Neural cell (in vitro differentiated cells): Measurements from ENCODE around the gene THAP2. TPM values are rescaled to one million over a fixed set of nuclear protein-coding genes. Genes with fewer than 3 reads are reported as not detected.

Experiments
- H2AFZ ChIP-seq: fragments of 200-600, 300-800 bp; sonication (generic), shearing (Covaris generic); 2 replicates; pipeline ENCODE4 v1.6.0; 2014; ENCODE audit warnings: low read depth, mild to moderate bottlenecking, antibody characterized with exemption, low read length, moderate library complexity
- H3F3A ChIP-seq: fragments of 200-600 bp; shearing (Covaris generic); 2 replicates; pipeline ENCODE4 v1.6.1; 2016; ENCODE audit warnings: mild to moderate bottlenecking, moderate library complexity, mixed read lengths, antibody characterized with exemption, low read length; ENCODE audit not compliant: insufficient read depth, poor library complexity, severe bottlenecking
- H3K27ac ChIP-seq: fragments of 200-600, 300-800 bp; sonication (generic), shearing (Covaris generic); 2 replicates; pipeline ENCODE4 v1.5.1; 2014; ENCODE audit warnings: mild to moderate bottlenecking, low read length, moderate library complexity
- H3K27me3 ChIP-seq: fragments of 300-800, 200-600 bp; sonication (generic), shearing (Covaris generic); 2 replicates; pipeline ENCODE4 v1.6.0; 2014; ENCODE audit warnings: mild to moderate bottlenecking, low read depth, low read length, moderate library complexity; ENCODE audit not compliant: insufficient read depth
- H3K36me3 ChIP-seq: fragments of 300-800, 200-600 bp; sonication (generic), shearing (Covaris generic); 2 replicates; pipeline ENCODE4 v1.5.1; 2014; ENCODE audit warnings: mild to moderate bottlenecking, antibody characterized with exemption, low read length, moderate library complexity; ENCODE audit not compliant: insufficient read depth
- H3K4me2 ChIP-seq: fragments of 300-800, 200-600 bp; sonication (generic), shearing (Covaris generic); 2 replicates; pipeline ENCODE4 v1.6.0; 2014; ENCODE audit warnings: mild to moderate bottlenecking, low read length
- H3K4me3 ChIP-seq: fragments of 300-800, 200-600 bp; sonication (generic), shearing (Covaris generic); 2 replicates; pipeline ENCODE4 v1.5.1; 2014; ENCODE audit warnings: mild to moderate bottlenecking, low read length, moderate library complexity
- H3K79me2 ChIP-seq: fragments of 200-600 bp; shearing (Covaris generic); replicated peaks from 2 replicates; pipeline ENCODE4 v1.6.0; 2014; ENCODE audit warnings: mild to moderate bottlenecking, low read length, moderate library complexity; ENCODE audit not compliant: insufficient read depth
- H3K9ac ChIP-seq: fragments of 300-800, 200-600 bp; sonication (generic), shearing (Covaris generic); 2 replicates; pipeline ENCODE4 v1.6.1; 2016; ENCODE audit warnings: mild to moderate bottlenecking, low read length, mixed read lengths
- H3K9me2 ChIP-seq: fragments of 200-600 bp; shearing (Covaris generic); 2 replicates; pipeline ENCODE4 v1.6.1; 2016; ENCODE audit warnings: mild to moderate bottlenecking, low read length, mixed read lengths; ENCODE audit not compliant: insufficient read depth
- H3K9me3 ChIP-seq: fragments of 200-600, 300-800 bp; sonication (generic), shearing (Covaris generic); 2 replicates; pipeline ENCODE4 v1.6.1; 2016; ENCODE audit warnings: mild to moderate bottlenecking, mixed run types, low read length, moderate library complexity, mixed read lengths
- H4K20me1 ChIP-seq: fragments of 200-600 bp; shearing (Covaris generic); 2 replicates; pipeline ENCODE4 v1.6.1; 2016; ENCODE audit warnings: mild to moderate bottlenecking, mixed run types; ENCODE audit not compliant: insufficient read depth
- CTCF ChIP-seq: fragments of 450-650 bp; IDR thresholded peaks from 2 replicates; pipeline ENCODE4 v1.5.1; 2014; ENCODE audit warnings: antibody characterized with exemption, mild to moderate bottlenecking, moderate library complexity; ENCODE audit not compliant: poor library complexity, severe bottlenecking
- EP300 ChIP-seq: fragments of 450-650 bp; conservative IDR thresholded peaks from 2 replicates; pipeline ENCODE4 v1.6.1; 2014; ENCODE audit warnings: antibody characterized with exemption, mild to moderate bottlenecking, moderate library complexity; ENCODE audit not compliant: poor library complexity, severe bottlenecking
- EZH2 ChIP-seq: fragments of 200-600, 300-800 bp; shearing (Covaris generic), sonication (generic); IDR thresholded peaks from 2 replicates; pipeline ENCODE4 v1.6.1; 2014; ENCODE audit warnings: antibody characterized with exemption, low read length, borderline replicate concordance, mild to moderate bottlenecking; ENCODE audit not compliant: insufficient read depth, poor library complexity, severe bottlenecking
- MXI1 ChIP-seq: fragments of 450-650 bp; conservative IDR thresholded peaks from 2 replicates; pipeline ENCODE4 v1.6.1; 2014; ENCODE audit warnings: antibody characterized with exemption, mild to moderate bottlenecking; ENCODE audit not compliant: poor library complexity, severe bottlenecking
- POLR2AphosphoS5 ChIP-seq: IDR thresholded peaks from 2 replicates; pipeline ENCODE4 v1.6.1; 2012
- RAD21 ChIP-seq: fragments of 450-650 bp; conservative IDR thresholded peaks from 2 replicates; pipeline ENCODE4 v1.6.1; 2014; ENCODE audit warnings: antibody characterized with exemption, mild to moderate bottlenecking, moderate library complexity
- REST ChIP-seq: IDR thresholded peaks from 2 replicates; pipeline ENCODE4 v1.6.1; 2012; ENCODE audit warnings: borderline replicate concordance
- SMC3 ChIP-seq: fragments of 450-650 bp; conservative IDR thresholded peaks from 2 replicates; pipeline ENCODE4 v1.6.1; 2014; ENCODE audit warnings: antibody characterized with exemption, mild to moderate bottlenecking, moderate library complexity; ENCODE audit not compliant: poor library complexity
- TAF1 ChIP-seq: IDR thresholded peaks from 2 replicates; pipeline ENCODE4 v1.6.1; 2012; ENCODE audit warnings: low read depth
- polyA plus RNA-seq: library from polyadenylated mRNA; depleted of rRNA; stranded (reverse); fragments of >200 nt; gene quantifications from 2 replicates; pipeline ENCODE4 v1.2.3, GENCODE V29; 2014

Gene THAP2
- polyA plus RNA-seq, 1 donor from 2014 or later, result 15.5 TPM

GRCh38 chr12:71640316-71640715, 23.8 kb upstream of the THAP2 start:
- Histone ChIP-seq H3K27me3 (no peaks in the 10 kb centered on the region), H3F3A (no peaks in the 10 kb centered on the region), H3K4me2 (no peak overlapping the region), H4K20me1 (peaks cover 3% of the 10 kb centered on the region), H3K36me3 (peaks cover 15% of the 10 kb centered on the region), H3K4me3 (no peak overlapping the region), H3K9me3 (no peaks in the 10 kb centered on the region), H3K79me2 (no peaks in the 10 kb centered on the region), H3K9ac (no peak overlapping the region), H3K9me2 (no peaks in the 10 kb centered on the region), H2AFZ (no peak overlapping the region), H3K27ac (no peak overlapping the region)
- TF ChIP-seq EP300 (no peak), POLR2AphosphoS5 (no peak), RAD21 (no peak), EZH2 (no peak), TAF1 (no peak), CTCF (no peak), SMC3 (no peak), REST (no peak), MXI1 (no peak)

- Histone ChIP-seq H3K4me3 (no peak overlapping the region), H3K27ac (no peak overlapping the region), H3K9me2 (no peaks in the 10 kb centered on the region), H3K4me2 (no peak overlapping the region), H3F3A (no peaks in the 10 kb centered on the region), H3K9ac (no peak overlapping the region), H2AFZ (no peak overlapping the region), H3K9me3 (no peaks in the 10 kb centered on the region), H3K79me2 (no peaks in the 10 kb centered on the region), H4K20me1 (peaks cover 3% of the 10 kb centered on the region), H3K27me3 (no peaks in the 10 kb centered on the region), H3K36me3 (peaks cover 10% of the 10 kb centered on the region)
- TF ChIP-seq REST (no peak), SMC3 (no peak), POLR2AphosphoS5 (no peak), MXI1 (no peak), TAF1 (no peak), EZH2 (no peak), RAD21 (no peak), CTCF (no peak), EP300 (no peak)
These were observed 22.7 kb upstream of the THAP2 start for GRCh38 chr12:71641390-71641789.
